Activated CD4-positive, alpha-beta T cell treated with anti-CD3 and anti-CD28 coated beads, Interleukin-2, Interleukin-4, amounts not matched to agents 100 ng/mL and 50 ng/mL, durations not matched to agents 16 hours and 8 hours (primary cell): ENCODE measurements around the gene LBHD2.
A peak's percentile ranks its signal among the peaks of the same experiment; 100 is the strongest.
"Not testable (repeated sequence)": the region's sequence is repeated elsewhere in the genome, so short reads cannot be mapped to it uniquely, and the experiment has no call there.

Experiments
- DNase-seq: peaks from one replicate; pipeline ENCODE4 v3.0.0-alpha.2; 2020; ENCODE audit warnings: low spot score

The LBHD2 gene

GRCh38 chr14:103104654-103105452, 20.8 kb downstream of the LBHD2 start:
- DNase-seq, result peak; percentile 64

- DNase-seq, result no peak
Measured at GRCh38 chr14:103105580-103106150, 21.7 kb downstream of the LBHD2 start.

GRCh38 chr14:103107455-103107854, 23.4 kb downstream of the LBHD2 start:
- no peak for DNase-seq

GRCh38 chr14:103107941-103108748, 24.1 kb downstream of the LBHD2 start:
- no peak for DNase-seq

GRCh38 chr14:103108749-103109207, 24.8 kb downstream of the LBHD2 start:
- DNase-seq, result peak; percentile 15

GRCh38 chr14:103109535-103110441, 25.8 kb downstream of the LBHD2 start:
- DNase-seq, result no peak

GRCh38 chr14:103110681-103111231, 26.7 kb downstream of the LBHD2 start:
- no peak for DNase-seq

GRCh38 chr14:103111232-103111868, 27.3 kb downstream of the LBHD2 start:
- DNase-seq, result no peak

- DNase-seq, result no peak
Measured at GRCh38 chr14:103112400-103113243, 28.6 kb downstream of the LBHD2 start.

GRCh38 chr14:103113303-103113702, 29.3 kb downstream of the LBHD2 start:
- DNase-seq, result no peak

GRCh38 chr14:103113774-103114173, 29.8 kb downstream of the LBHD2 start:
- DNase-seq, result no peak

- DNase-seq, result peak; percentile 20
Measured at GRCh38 chr14:103115086-103115679, 31.2 kb downstream of the LBHD2 start.

- DNase-seq, result no peak
Measured at GRCh38 chr14:103115845-103116572, 32.0 kb downstream of the LBHD2 start.

- no peak for DNase-seq
Measured at GRCh38 chr14:103116636-103117035, 32.6 kb downstream of the LBHD2 start.

- DNase-seq, result not testable (repeated sequence)
Measured at GRCh38 chr14:103117499-103117898, 33.5 kb downstream of the LBHD2 start.

GRCh38 chr14:103118018-103118662, 34.1 kb downstream of the LBHD2 start:
- no peak for DNase-seq

- DNase-seq, result no peak
Measured at GRCh38 chr14:103118663-103119404, 34.8 kb downstream of the LBHD2 start.

- not testable (repeated sequence) for DNase-seq
Measured at GRCh38 chr14:103119527-103119926, 35.5 kb downstream of the LBHD2 start.
